ENCODE data around the gene IL23R.

IL23R gene

GRCh38 chr1:67166196-67166595, at the start of gene IL23R:
Gene IL23R, plus strand, starts transcription at chr1:67166454. Its CDS starts 1,667 bp downstream, at chr1:67168121.
- Histone ChIP-seq H3K36me3 (ENCODE audit: insufficient read depth, low read length) (no peaks in the 10 kb centered on the region), H3K9me3 (ENCODE audit: low read length) (no peaks in the 10 kb centered on the region), H3K27ac (ENCODE audit: low read depth, low read length) (no peak within 1 kb of the TSS), H3K27me3 (ENCODE audit: control insufficient read depth in 1 of 2, insufficient read depth in 2 of 2, low read length in 2 of 2) (no peaks in the 10 kb centered on the region), H3K4me1 (ENCODE audit: insufficient read depth, low read length) (no peaks in the 10 kb centered on the region), H3K4me3 (ENCODE audit: low read depth in 1 of 2, low read length in 2 of 2) (no peak within 1 kb of the TSS), H3K9ac (ENCODE audit: low read length) (no peak within 1 kb of the TSS)

- Histone ChIP-seq H3K4me1 (ENCODE audit: insufficient read depth, low read length) (no peaks in the 10 kb centered on the region), H3K36me3 (ENCODE audit: insufficient read depth, low read length) (no peaks in the 10 kb centered on the region), H3K27me3 (ENCODE audit: control insufficient read depth in 1 of 2, insufficient read depth in 2 of 2, low read length in 2 of 2) (no peaks in the 10 kb centered on the region), H3K4me3 (ENCODE audit: low read depth in 1 of 2, low read length in 2 of 2) (no peak overlapping the region), H3K27ac (ENCODE audit: low read depth, low read length) (no peak overlapping the region), H3K9ac (ENCODE audit: low read length) (no peak overlapping the region), H3K9me3 (ENCODE audit: low read length) (no peaks in the 10 kb centered on the region)
Measured at GRCh38 chr1:67118191-67118590, 48.1 kb upstream of the IL23R start.

DNA sequence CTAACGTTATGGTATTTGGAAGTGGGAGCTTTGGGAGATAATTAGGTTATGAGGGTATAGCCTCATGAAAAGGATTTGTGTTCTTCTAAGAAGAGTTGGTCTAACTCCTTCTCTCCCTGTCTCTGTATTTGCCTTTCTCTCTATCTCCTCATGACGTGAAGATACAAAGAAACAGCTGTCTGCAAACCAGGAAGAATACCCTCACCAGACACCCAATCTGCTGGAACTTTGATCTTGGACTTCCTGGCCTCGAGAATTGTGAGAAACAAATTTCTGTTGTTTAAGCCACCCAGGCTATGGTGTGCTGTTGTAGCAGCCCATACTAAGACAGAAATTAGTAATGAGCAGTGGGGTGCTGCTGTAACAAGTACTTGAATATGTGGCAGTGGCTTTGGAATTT, 47.6 kb upstream of the IL23R start:
- Histone ChIP-seq H3K4me3 (ENCODE audit: low read depth in 1 of 2, low read length in 2 of 2) (no peak overlapping the region), H3K27me3 (ENCODE audit: control insufficient read depth in 1 of 2, insufficient read depth in 2 of 2, low read length in 2 of 2) (no peaks in the 10 kb centered on the region), H3K9ac (ENCODE audit: low read length) (no peak overlapping the region), H3K36me3 (ENCODE audit: insufficient read depth, low read length) (no peaks in the 10 kb centered on the region), H3K4me1 (ENCODE audit: insufficient read depth, low read length) (no peaks in the 10 kb centered on the region), H3K27ac (ENCODE audit: low read depth, low read length) (no peak overlapping the region), H3K9me3 (ENCODE audit: low read length) (no peaks in the 10 kb centered on the region)

- Histone ChIP-seq H3K27ac (ENCODE audit: low read depth, low read length) (no peak overlapping the region), H3K9ac (ENCODE audit: low read length) (no peak overlapping the region), H3K27me3 (ENCODE audit: control insufficient read depth in 1 of 2, insufficient read depth in 2 of 2, low read length in 2 of 2) (no peaks in the 10 kb centered on the region), H3K4me3 (ENCODE audit: low read depth in 1 of 2, low read length in 2 of 2) (no peak overlapping the region), H3K4me1 (ENCODE audit: insufficient read depth, low read length) (no peaks in the 10 kb centered on the region), H3K36me3 (ENCODE audit: insufficient read depth, low read length) (no peaks in the 10 kb centered on the region), H3K9me3 (ENCODE audit: low read length) (no peaks in the 10 kb centered on the region)
Measured at GRCh38 chr1:67120855-67121619, 45.2 kb upstream of the IL23R start.

GRCh38 chr1:67124455-67124854, 41.8 kb upstream of the IL23R start:
- Histone ChIP-seq H3K36me3 (ENCODE audit: insufficient read depth, low read length) (no peaks in the 10 kb centered on the region), H3K4me1 (ENCODE audit: insufficient read depth, low read length) (no peaks in the 10 kb centered on the region)

GRCh38 chr1:67126111-67126746, 40.0 kb upstream of the IL23R start:
- Histone ChIP-seq H3K27me3 (ENCODE audit: control insufficient read depth in 1 of 2, insufficient read depth in 2 of 2, low read length in 2 of 2) (no peaks in the 10 kb centered on the region), H3K4me1 (ENCODE audit: insufficient read depth, low read length) (no peaks in the 10 kb centered on the region), H3K9me3 (ENCODE audit: low read length) (no peaks in the 10 kb centered on the region), H3K36me3 (ENCODE audit: insufficient read depth, low read length) (no peaks in the 10 kb centered on the region), H3K4me3 (ENCODE audit: low read depth in 1 of 2, low read length in 2 of 2) (no peak overlapping the region), H3K9ac (ENCODE audit: low read length) (no peak overlapping the region), H3K27ac (ENCODE audit: low read depth, low read length) (no peak overlapping the region)

More at GRCh38 chr1:67124455-67124854, 41.8 kb upstream of the IL23R start:
- Histone ChIP-seq H3K9ac (ENCODE audit: low read length) (no peak overlapping the region), H3K27me3 (ENCODE audit: control insufficient read depth in 1 of 2, insufficient read depth in 2 of 2, low read length in 2 of 2) (no peaks in the 10 kb centered on the region), H3K27ac (ENCODE audit: low read depth, low read length) (no peak overlapping the region), H3K9me3 (ENCODE audit: low read length) (no peaks in the 10 kb centered on the region), H3K4me3 (ENCODE audit: low read depth in 1 of 2, low read length in 2 of 2) (no peak overlapping the region)

DNA sequence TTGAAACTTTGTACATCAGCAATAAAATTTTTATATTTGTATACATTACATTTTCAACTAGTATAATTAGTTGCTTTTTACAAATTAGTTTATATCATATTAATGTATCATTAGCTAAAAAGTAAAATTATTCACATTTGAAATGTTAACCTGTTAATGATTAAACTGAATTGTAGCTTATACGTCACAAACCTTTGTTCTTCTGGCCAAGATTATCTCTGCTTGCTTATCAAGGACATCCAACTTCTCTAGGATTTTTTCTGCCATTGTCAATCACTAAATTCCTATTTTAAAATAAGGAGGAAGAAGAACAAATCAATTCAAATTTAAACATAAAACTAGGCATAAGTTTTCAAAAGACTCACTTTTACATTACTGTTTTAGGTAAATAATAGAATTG, 39.3 kb upstream of the IL23R start:
- H3K4me3 ChIP-seq (ENCODE audit: low read depth in 1 of 2, low read length in 2 of 2), result no peak overlapping the region
- H3K27ac ChIP-seq (ENCODE audit: low read depth, low read length), result no peak overlapping the region
- no peak overlapping the region for H3K9ac ChIP-seq (ENCODE audit: low read length)
- H3K36me3 ChIP-seq (ENCODE audit: insufficient read depth, low read length), result no peaks in the 10 kb centered on the region
- H3K27me3 ChIP-seq (ENCODE audit: control insufficient read depth in 1 of 2, insufficient read depth in 2 of 2, low read length in 2 of 2), result no peaks in the 10 kb centered on the region
- H3K4me1 ChIP-seq (ENCODE audit: insufficient read depth, low read length), result no peaks in the 10 kb centered on the region
- no peaks in the 10 kb centered on the region for H3K9me3 ChIP-seq (ENCODE audit: low read length)

DNA sequence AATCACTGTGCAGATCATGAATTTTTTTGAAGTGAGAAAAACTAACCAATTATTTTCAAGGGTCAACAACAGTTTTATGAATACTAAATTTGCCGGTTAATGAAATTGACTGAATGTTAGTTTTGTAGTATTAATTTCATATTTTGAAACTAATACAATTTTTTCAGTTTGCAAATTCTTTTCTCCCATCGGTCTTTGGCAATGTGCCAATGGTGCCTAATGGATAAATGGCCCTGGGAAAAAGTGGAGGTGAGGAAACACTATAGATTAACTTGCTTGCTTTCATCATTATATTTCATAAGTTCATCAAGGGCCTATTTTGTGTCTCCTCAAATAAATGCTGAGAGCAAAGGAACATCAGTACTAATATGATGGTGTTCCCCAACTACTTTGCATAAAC, 35.6 kb upstream of the IL23R start:
- Histone ChIP-seq H3K4me3 (ENCODE audit: low read depth in 1 of 2, low read length in 2 of 2) (no peak overlapping the region), H3K4me1 (ENCODE audit: insufficient read depth, low read length) (peaks cover 5% of the 10 kb centered on the region), H3K9me3 (ENCODE audit: low read length) (no peaks in the 10 kb centered on the region), H3K9ac (ENCODE audit: low read length) (no peak overlapping the region), H3K27me3 (ENCODE audit: control insufficient read depth in 1 of 2, insufficient read depth in 2 of 2, low read length in 2 of 2) (peaks cover 0 to 4% of the 10 kb centered on the region in 2 donors), H3K27ac (ENCODE audit: low read depth, low read length) (no peak overlapping the region), H3K36me3 (ENCODE audit: insufficient read depth, low read length) (no peaks in the 10 kb centered on the region)

DNA sequence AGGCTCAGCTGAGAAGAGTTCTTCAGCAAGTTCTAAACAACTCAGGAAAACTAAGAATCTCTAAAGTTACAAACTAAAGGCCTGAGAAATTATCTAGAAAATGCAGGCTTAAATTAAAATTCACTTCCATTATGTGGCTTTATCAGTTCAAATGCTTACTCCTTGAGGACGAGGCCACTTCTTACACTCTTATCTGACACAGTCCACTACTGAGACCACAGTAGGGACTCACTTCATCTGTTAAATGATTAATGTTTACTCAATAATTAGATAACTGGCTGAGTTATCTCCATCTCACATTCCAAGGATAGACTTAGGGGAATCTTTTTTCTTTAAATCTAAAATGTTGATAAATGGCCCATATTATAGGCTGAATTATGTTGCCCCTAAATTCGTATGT, 33.1 kb upstream of the IL23R start:
- no peaks in the 10 kb centered on the region for H3K9me3 ChIP-seq (ENCODE audit: low read length)
- H3K27me3 ChIP-seq (ENCODE audit: control insufficient read depth in 1 of 2, insufficient read depth in 2 of 2, low read length in 2 of 2), result peaks cover 0 to 4% of the 10 kb centered on the region in 2 donors
- no peak overlapping the region for H3K27ac ChIP-seq (ENCODE audit: low read depth, low read length)
- H3K36me3 ChIP-seq (ENCODE audit: insufficient read depth, low read length), result no peaks in the 10 kb centered on the region
- H3K4me3 ChIP-seq (ENCODE audit: low read depth in 1 of 2, low read length in 2 of 2), result no peak overlapping the region
- H3K4me1 ChIP-seq (ENCODE audit: insufficient read depth, low read length), result peaks cover 5% of the 10 kb centered on the region
- no peak overlapping the region for H3K9ac ChIP-seq (ENCODE audit: low read length)

- Histone ChIP-seq H3K9ac (ENCODE audit: low read length) (no peak within 1 kb of the TSS), H3K36me3 (ENCODE audit: insufficient read depth, low read length) (no peaks in the 10 kb centered on the region), H3K4me1 (ENCODE audit: insufficient read depth, low read length) (peaks cover 5% of the 10 kb centered on the region), H3K4me3 (ENCODE audit: low read depth in 1 of 2, low read length in 2 of 2) (peak within 1 kb of the TSS; percentile 36 to 58), H3K27me3 (ENCODE audit: control insufficient read depth in 1 of 2, insufficient read depth in 2 of 2, low read length in 2 of 2) (peaks cover 0 to 4% of the 10 kb centered on the region in 2 donors), H3K27ac (ENCODE audit: low read depth, low read length) (no peak within 1 kb of the TSS), H3K9me3 (ENCODE audit: low read length) (no peaks in the 10 kb centered on the region)
Measured at GRCh38 chr1:67134695-67135094, 31.6 kb upstream of the IL23R start, which contains the start of gene C1orf141. Gene C1orf141, minus strand, starts transcription at chr1:67134970. Its CDS starts 7,730 bp downstream, at chr1:67127240.

GRCh38 chr1:67135354-67135753, 30.9 kb upstream of the IL23R start:
- no peaks in the 10 kb centered on the region for H3K36me3 ChIP-seq (ENCODE audit: insufficient read depth, low read length)
- H3K4me3 ChIP-seq (ENCODE audit: low read depth in 1 of 2, low read length in 2 of 2), result no peak overlapping the region
- peaks cover 0 to 4% of the 10 kb centered on the region in 2 donors for H3K27me3 ChIP-seq (ENCODE audit: control insufficient read depth in 1 of 2, insufficient read depth in 2 of 2, low read length in 2 of 2)
- H3K9me3 ChIP-seq (ENCODE audit: low read length), result no peaks in the 10 kb centered on the region
- no peak overlapping the region for H3K27ac ChIP-seq (ENCODE audit: low read depth, low read length)
- no peak overlapping the region for H3K9ac ChIP-seq (ENCODE audit: low read length)
- peaks cover 5% of the 10 kb centered on the region for H3K4me1 ChIP-seq (ENCODE audit: insufficient read depth, low read length)
